ENCODE results near the gene STX8.

STX8 gene

GRCh38 chr17:9410301-9410700, 165.3 kb downstream of the STX8 start:
- no peak overlapping the region for H2AK5ac ChIP-seq (ENCODE audit: low read length)
- H3K18ac ChIP-seq (ENCODE audit: low read length): no peak overlapping the region
- H3K79me1 ChIP-seq (ENCODE audit: low read length): no peaks in the 10 kb centered on the region
- H4K91ac ChIP-seq (ENCODE audit: low read depth, low read length): no peak overlapping the region
- H3K36me3 ChIP-seq (ENCODE audit: control insufficient read depth in 1 of 2, insufficient read depth in 2 of 2, low read length in 2 of 2): no peaks in the 10 kb centered on the region
- no peak overlapping the region for H3K23ac ChIP-seq (ENCODE audit: low read length)
- H2AFZ ChIP-seq (ENCODE audit: insufficient read depth, low read length, poor library complexity): no peak overlapping the region
- H3K27me3 ChIP-seq (ENCODE audit: insufficient read depth, low read length): no peaks in the 10 kb centered on the region
- no peaks in the 10 kb centered on the region for H3K9me3 ChIP-seq (ENCODE audit: insufficient read depth, low read depth, low read length)
- peak in 1 of 2 donors; percentile 7 for DNase-seq
- H3K4me2 ChIP-seq (ENCODE audit: low read length): no peak overlapping the region
- H3K27ac ChIP-seq (ENCODE audit: low read depth, low read length): no peak overlapping the region
- H3K4ac ChIP-seq (ENCODE audit: low read depth, low read length): no peak overlapping the region
- WGBS (ENCODE audit: extremely low coverage, insufficient coverage, insufficient read length): no CpG with 5 or more reads among the region's 9 CpGs
- H3K4me3 ChIP-seq (ENCODE audit: low read depth, low read length): no peak overlapping the region
- H2BK12ac ChIP-seq (ENCODE audit: low read length): peak overlapping the region; percentile 92
- no peak overlapping the region for H4K8ac ChIP-seq (ENCODE audit: low read depth, low read length)
- H4K12ac ChIP-seq (ENCODE audit: low read depth, low read length): no peak overlapping the region
- H3K9ac ChIP-seq (ENCODE audit: low read length): no peak overlapping the region
- no peak overlapping the region for H2BK120ac ChIP-seq (ENCODE audit: insufficient read depth, low read length, poor library complexity)
- H3K14ac ChIP-seq (ENCODE audit: low read length): no peak overlapping the region
- no peaks in the 10 kb centered on the region for H3K79me2 ChIP-seq (ENCODE audit: control insufficient read depth, insufficient read depth, low read length, poor library complexity)
- H3K4me1 ChIP-seq (ENCODE audit: control insufficient read depth in 1 of 2, insufficient read depth in 2 of 2, low read length in 2 of 2): peaks cover 0 to 8% of the 10 kb centered on the region in 2 experiments
- no peak overlapping the region for H2BK5ac ChIP-seq (ENCODE audit: low read depth, low read length, poor library complexity)

- DNase-seq: no peak
- Histone ChIP-seq H3K14ac (ENCODE audit: low read length) (no peak overlapping the region), H3K4me3 (ENCODE audit: low read depth, low read length) (no peak overlapping the region), H3K27me3 (ENCODE audit: insufficient read depth, low read length) (no peaks in the 10 kb centered on the region), H4K12ac (ENCODE audit: low read depth, low read length) (no peak overlapping the region), H3K18ac (ENCODE audit: low read length) (no peak overlapping the region), H3K4me2 (ENCODE audit: low read length) (no peak overlapping the region), H2BK5ac (ENCODE audit: low read depth, low read length, poor library complexity) (no peak overlapping the region), H2BK12ac (ENCODE audit: low read length) (no peak overlapping the region), H3K36me3 (ENCODE audit: control insufficient read depth in 1 of 2, insufficient read depth in 2 of 2, low read length in 2 of 2) (no peaks in the 10 kb centered on the region), H2AK5ac (ENCODE audit: low read length) (no peak overlapping the region), H2AFZ (ENCODE audit: insufficient read depth, low read length, poor library complexity) (no peak overlapping the region), H3K9me3 (ENCODE audit: insufficient read depth, low read depth, low read length) (no peaks in the 10 kb centered on the region), H3K9ac (ENCODE audit: low read length) (no peak overlapping the region), H3K23ac (ENCODE audit: low read length) (no peak overlapping the region), H3K4me1 (ENCODE audit: control insufficient read depth in 1 of 2, insufficient read depth in 2 of 2, low read length in 2 of 2) (peaks cover 0 to 8% of the 10 kb centered on the region in 2 experiments), H4K8ac (ENCODE audit: low read depth, low read length) (no peak overlapping the region), H3K4ac (ENCODE audit: low read depth, low read length) (no peak overlapping the region), H3K27ac (ENCODE audit: low read depth, low read length) (no peak overlapping the region), H4K91ac (ENCODE audit: low read depth, low read length) (no peak overlapping the region), H3K79me2 (ENCODE audit: control insufficient read depth, insufficient read depth, low read length, poor library complexity) (no peaks in the 10 kb centered on the region), H2BK120ac (ENCODE audit: insufficient read depth, low read length, poor library complexity) (no peak overlapping the region), H3K79me1 (ENCODE audit: low read length) (no peaks in the 10 kb centered on the region)
- WGBS (ENCODE audit: extremely low coverage, insufficient coverage, insufficient read length): no CpG with 5 or more reads among the region's 4 CpGs
Observed at GRCh38 chr17:9409878-9410277, 165.7 kb downstream of the STX8 start.

GRCh38 chr17:9408868-9409829, 166.5 kb downstream of the STX8 start:
- H2AK5ac ChIP-seq (ENCODE audit: low read length): no peak overlapping the region
- H4K91ac ChIP-seq (ENCODE audit: low read depth, low read length): no peak overlapping the region
- H3K27ac ChIP-seq (ENCODE audit: low read depth, low read length): no peak overlapping the region
- no peak overlapping the region for H3K23ac ChIP-seq (ENCODE audit: low read length)
- no peaks in the 10 kb centered on the region for H3K9me3 ChIP-seq (ENCODE audit: insufficient read depth, low read depth, low read length)
- no peak overlapping the region for H4K12ac ChIP-seq (ENCODE audit: low read depth, low read length)
- H3K36me3 ChIP-seq (ENCODE audit: control insufficient read depth in 1 of 2, insufficient read depth in 2 of 2, low read length in 2 of 2): no peaks in the 10 kb centered on the region
- no peak overlapping the region for H3K4me3 ChIP-seq (ENCODE audit: low read depth, low read length)
- H4K8ac ChIP-seq (ENCODE audit: low read depth, low read length): no peak overlapping the region
- no peaks in the 10 kb centered on the region for H3K79me2 ChIP-seq (ENCODE audit: control insufficient read depth, insufficient read depth, low read length, poor library complexity)
- H2BK12ac ChIP-seq (ENCODE audit: low read length): no peak overlapping the region
- no peak overlapping the region for H2BK5ac ChIP-seq (ENCODE audit: low read depth, low read length, poor library complexity)
- peak; percentile 83 to 94 for DNase-seq
- no peak overlapping the region for H3K4me2 ChIP-seq (ENCODE audit: low read length)
- no CpG with 5 or more reads among the region's 12 CpGs for WGBS (ENCODE audit: extremely low coverage, insufficient coverage, insufficient read length)
- H3K18ac ChIP-seq (ENCODE audit: low read length): no peak overlapping the region
- no peak overlapping the region for H2BK120ac ChIP-seq (ENCODE audit: insufficient read depth, low read length, poor library complexity)
- peaks cover 0 to 8% of the 10 kb centered on the region in 2 experiments for H3K4me1 ChIP-seq (ENCODE audit: control insufficient read depth in 1 of 2, insufficient read depth in 2 of 2, low read length in 2 of 2)
- H3K9ac ChIP-seq (ENCODE audit: low read length): no peak overlapping the region
- no peak overlapping the region for H3K4ac ChIP-seq (ENCODE audit: low read depth, low read length)
- no peak overlapping the region for H2AFZ ChIP-seq (ENCODE audit: insufficient read depth, low read length, poor library complexity)
- H3K27me3 ChIP-seq (ENCODE audit: insufficient read depth, low read length): no peaks in the 10 kb centered on the region
- H3K79me1 ChIP-seq (ENCODE audit: low read length): no peaks in the 10 kb centered on the region
- no peak overlapping the region for H3K14ac ChIP-seq (ENCODE audit: low read length)

GRCh38 chr17:9408381-9408780, 167.2 kb downstream of the STX8 start:
- H3K79me2 ChIP-seq (ENCODE audit: control insufficient read depth, insufficient read depth, low read length, poor library complexity): no peaks in the 10 kb centered on the region
- peak in 1 of 2 donors; percentile 5 for DNase-seq
- H3K4me3 ChIP-seq (ENCODE audit: low read depth, low read length): no peak overlapping the region
- no peak overlapping the region for H3K9ac ChIP-seq (ENCODE audit: low read length)
- H3K14ac ChIP-seq (ENCODE audit: low read length): no peak overlapping the region
- H3K4ac ChIP-seq (ENCODE audit: low read depth, low read length): no peak overlapping the region
- no peak overlapping the region for H3K27ac ChIP-seq (ENCODE audit: low read depth, low read length)
- H2AK5ac ChIP-seq (ENCODE audit: low read length): no peak overlapping the region
- no peak overlapping the region for H4K8ac ChIP-seq (ENCODE audit: low read depth, low read length)
- H3K79me1 ChIP-seq (ENCODE audit: low read length): no peaks in the 10 kb centered on the region
- H3K18ac ChIP-seq (ENCODE audit: low read length): no peak overlapping the region
- no peaks in the 10 kb centered on the region for H3K27me3 ChIP-seq (ENCODE audit: insufficient read depth, low read length)
- no peak overlapping the region for H2BK5ac ChIP-seq (ENCODE audit: low read depth, low read length, poor library complexity)
- H3K4me2 ChIP-seq (ENCODE audit: low read length): no peak overlapping the region
- no peak overlapping the region for H4K12ac ChIP-seq (ENCODE audit: low read depth, low read length)
- H2BK12ac ChIP-seq (ENCODE audit: low read length): no peak overlapping the region
- peaks cover 0 to 8% of the 10 kb centered on the region in 2 experiments for H3K4me1 ChIP-seq (ENCODE audit: control insufficient read depth in 1 of 2, insufficient read depth in 2 of 2, low read length in 2 of 2)
- H2BK120ac ChIP-seq (ENCODE audit: insufficient read depth, low read length, poor library complexity): no peak overlapping the region
- no peaks in the 10 kb centered on the region for H3K9me3 ChIP-seq (ENCODE audit: insufficient read depth, low read depth, low read length)
- H4K91ac ChIP-seq (ENCODE audit: low read depth, low read length): no peak overlapping the region
- H2AFZ ChIP-seq (ENCODE audit: insufficient read depth, low read length, poor library complexity): no peak overlapping the region
- H3K23ac ChIP-seq (ENCODE audit: low read length): no peak overlapping the region
- no CpG with 5 or more reads among the region's 1 CpG for WGBS (ENCODE audit: extremely low coverage, insufficient coverage, insufficient read length)
- H3K36me3 ChIP-seq (ENCODE audit: control insufficient read depth in 1 of 2, insufficient read depth in 2 of 2, low read length in 2 of 2): no peaks in the 10 kb centered on the region
